GM19463 (cell line): Measurements from ENCODE around the gene PGBD4.
"Not testable (repeated sequence)": the region's sequence is repeated elsewhere in the genome, so short reads cannot be mapped to it uniquely, and the experiment has no call there.

Experiments
- ATAC-seq: cut with Tn5 transposase; IDR thresholded peaks from one replicate; pipeline ENCODE4 v1.9.1; 2021; ENCODE audit warnings: mild to moderate bottlenecking, moderate library complexity; ENCODE audit not compliant: unreplicated experiment

Gene PGBD4

DNA sequence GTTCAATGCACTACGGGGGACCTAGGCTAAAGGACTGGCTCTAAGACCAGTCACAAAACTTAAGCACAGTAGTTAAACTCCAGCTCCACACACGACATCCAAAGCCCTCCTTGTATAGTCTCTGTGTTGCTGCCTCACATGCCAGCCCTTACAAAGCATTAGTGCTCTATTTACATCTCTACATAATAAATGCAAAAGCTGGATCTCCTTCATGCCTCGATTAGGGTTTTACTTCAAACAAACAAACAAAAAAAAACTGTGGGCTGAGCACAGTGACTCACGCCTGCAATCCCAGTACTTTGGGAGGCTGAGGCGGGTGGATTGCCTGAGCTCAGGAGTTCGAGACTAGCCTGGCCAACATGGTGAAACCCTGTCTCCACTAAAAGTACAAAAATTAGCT lies 9.6 kb downstream of the PGBD4 start:
- no peak for ATAC-seq

DNA sequence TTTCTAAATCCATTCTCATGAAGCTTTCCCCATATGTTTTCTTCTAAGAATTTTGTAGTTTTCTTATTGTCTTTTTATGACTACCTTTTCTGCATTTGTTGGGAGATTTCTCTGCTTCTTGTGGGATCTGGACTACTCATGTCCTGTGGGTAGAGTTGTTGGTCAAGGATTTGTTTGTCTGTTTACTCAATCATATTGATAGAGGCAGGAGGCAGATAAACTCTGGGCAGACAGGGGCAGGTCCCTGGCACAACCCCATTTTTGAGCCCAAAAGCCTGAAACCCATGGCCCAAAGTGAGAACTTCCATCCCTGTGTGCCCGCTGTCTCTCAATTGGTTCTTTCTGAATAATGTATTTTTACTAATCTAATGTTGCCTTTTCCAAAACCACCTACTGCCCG lies 12.3 kb downstream of the PGBD4 start:
- no peak for ATAC-seq

DNA sequence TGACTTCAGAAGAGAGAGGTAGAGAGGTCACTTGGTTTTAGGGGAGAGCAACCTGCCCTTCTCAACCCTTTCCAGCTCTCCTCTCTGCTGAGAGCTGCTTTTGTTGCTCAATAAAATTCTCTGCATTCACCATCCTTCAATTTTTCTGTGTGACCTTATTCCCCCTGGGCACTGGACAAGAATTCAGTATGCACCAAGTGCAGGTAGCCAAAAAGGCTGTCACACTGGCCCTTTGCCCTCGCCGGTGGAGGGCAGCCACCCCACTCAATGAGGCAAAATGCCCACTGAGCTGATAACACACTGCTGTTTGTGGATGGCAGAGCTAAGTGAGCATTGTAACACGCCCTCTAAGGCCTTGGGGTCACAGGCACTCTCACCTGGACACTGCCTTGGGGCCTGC lies 12.9 kb downstream of the PGBD4 start:
- no peak for ATAC-seq

DNA sequence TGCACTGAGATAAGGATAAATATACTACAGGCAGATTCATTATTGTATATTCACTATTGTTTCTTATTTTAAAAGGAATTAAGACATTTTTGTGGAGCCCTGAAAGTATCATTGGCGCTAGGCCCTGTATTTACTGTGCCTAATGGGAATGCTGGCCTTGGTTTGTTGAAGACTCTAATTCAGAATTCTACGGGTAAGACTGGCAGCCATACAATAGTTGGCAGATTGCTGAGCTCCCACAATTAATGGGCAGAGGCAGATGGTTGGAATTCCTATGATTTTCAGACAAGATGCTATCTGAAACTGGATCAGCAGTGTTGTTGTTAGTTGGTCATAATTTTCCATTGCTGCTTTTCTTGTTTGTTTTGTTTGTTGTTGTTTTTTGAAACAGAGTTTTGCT lies 14.7 kb downstream of the PGBD4 start:
- ATAC-seq, result no peak

DNA sequence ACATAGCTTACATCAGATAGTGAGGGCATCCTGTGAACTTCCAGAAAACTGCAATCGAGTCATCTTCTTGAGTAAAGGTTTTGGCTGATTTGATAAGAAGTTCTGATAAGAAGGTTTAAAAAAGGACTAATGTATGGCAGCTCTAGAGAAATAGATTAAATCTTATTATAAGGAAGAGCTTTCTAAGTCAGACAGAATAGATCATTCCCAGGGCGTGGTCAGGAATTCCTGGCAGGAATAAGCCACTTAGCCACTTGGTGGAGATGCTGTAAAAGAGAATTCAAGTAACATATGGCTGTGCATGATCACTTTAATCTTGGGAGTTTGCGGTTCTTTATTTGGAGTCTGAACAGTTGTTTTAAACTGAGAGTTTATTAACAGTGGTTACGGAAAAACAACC lies 17.4 kb downstream of the PGBD4 start:
- no peak for ATAC-seq

DNA sequence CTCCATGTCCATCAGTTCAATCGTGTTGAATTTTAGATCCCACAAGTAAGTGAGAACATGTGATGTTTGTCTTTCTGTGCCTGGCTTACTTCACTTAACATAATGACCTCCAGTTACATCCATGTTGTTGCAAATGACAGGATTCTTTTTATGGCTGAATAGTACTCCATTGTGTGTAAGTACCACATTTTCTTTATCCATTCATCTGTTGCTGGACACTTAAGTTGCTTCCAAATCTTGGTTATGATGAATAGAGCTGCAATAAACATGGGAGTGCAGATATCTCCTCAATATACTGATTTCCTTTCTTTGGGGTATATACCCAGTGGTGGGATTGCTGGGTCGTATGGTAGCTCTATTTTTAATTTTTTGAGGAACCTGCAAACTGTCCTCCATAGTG lies 18.5 kb downstream of the PGBD4 start:
- not testable (repeated sequence) for ATAC-seq

DNA sequence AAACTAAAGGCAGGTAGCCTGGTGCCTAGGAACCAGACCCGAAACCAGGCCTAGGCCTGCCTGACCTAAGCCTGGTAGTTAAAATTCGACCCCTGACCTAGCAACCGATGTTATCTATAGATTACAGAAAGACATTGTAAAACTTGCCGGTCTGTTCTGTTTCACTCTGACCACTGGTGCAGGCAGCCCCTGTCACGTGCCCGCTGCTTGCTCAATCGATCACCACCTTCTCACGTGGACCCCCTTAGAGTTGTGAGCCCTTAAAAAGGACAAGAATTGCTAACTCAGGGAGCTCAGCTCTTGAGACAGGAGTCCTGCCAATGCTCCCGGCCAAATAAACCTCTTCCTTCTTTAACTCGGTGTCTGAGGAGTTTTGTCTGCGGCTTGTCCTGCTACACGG lies 19.9 kb downstream of the PGBD4 start:
- ATAC-seq, result not testable (repeated sequence)

DNA sequence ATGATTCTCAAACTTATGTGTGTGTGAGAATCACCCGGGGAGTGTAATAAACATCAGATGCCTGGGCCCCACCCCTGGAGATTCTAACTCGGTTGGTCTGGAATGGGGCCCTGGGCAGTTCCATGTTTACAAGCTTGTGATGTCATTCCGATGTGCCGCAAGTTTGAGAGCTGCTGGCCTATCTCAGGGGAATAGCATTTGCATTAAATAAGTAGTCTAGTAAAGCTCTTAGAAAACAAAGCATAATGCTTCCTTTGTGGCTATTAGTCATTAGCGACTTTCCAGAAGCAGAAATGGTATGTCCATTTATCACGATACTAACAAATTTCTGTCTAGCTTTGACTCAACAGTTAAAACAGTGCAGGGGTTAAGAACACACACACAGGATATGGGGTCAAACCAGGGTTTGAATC lies 20.9 kb downstream of the PGBD4 start:
- no peak for ATAC-seq

DNA sequence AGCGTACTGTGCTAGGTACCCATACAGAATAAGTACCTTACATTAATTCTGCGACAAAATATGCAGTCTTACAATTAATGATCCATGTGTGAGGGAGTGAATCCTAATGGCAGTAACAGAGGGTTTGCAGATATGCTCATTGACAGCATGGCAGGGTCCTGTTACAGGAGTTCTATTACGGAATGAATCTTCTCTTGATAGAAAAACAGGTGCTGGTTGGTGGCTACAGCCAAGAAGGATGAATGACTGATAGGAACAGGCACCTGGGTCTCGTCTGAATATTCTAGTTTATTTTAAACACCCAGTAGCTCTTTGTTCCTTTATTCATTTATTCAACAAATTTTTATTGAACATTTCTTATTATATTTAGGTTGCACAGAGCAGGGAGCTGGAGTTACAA lies 22.8 kb downstream of the PGBD4 start:
- ATAC-seq, result no peak

DNA sequence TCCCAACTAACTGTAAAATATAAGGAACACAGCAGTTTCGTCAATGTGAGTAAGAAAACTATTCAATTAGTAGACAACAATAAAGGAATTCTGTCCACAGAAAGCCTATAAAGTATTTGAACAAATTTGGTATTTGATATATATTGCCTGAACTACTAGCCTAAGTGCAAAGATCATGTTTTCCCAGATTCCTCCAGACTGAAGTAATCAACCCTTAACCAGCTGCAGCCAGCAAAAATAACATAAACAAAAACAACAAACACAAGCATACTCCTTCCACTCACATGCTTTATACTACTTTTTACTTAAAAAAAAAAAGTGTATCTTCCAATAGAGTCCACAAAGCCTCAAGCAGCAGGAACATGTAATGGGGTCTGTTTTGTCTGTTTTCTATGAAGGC lies 24.1 kb downstream of the PGBD4 start:
- ATAC-seq, result no peak

DNA sequence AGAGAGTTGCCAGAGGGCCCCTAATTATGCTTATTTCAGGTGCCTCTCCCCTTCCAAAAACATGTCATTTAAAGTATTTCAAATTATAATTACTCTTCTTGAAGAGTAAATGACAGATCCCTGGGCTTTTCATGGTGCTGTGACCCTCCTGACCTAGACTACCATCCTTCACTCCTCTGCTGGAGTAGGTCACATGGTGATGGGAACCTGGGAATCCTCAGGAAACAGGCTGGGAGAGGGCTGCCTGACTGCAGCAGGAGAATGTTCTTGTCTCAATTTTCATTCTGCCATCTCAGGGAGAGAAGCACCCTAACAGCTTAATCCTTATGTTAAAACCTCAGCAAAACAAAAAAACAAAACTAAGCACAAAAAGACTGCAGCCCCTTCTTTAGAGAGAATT lies 24.6 kb downstream of the PGBD4 start:
- no peak for ATAC-seq

DNA sequence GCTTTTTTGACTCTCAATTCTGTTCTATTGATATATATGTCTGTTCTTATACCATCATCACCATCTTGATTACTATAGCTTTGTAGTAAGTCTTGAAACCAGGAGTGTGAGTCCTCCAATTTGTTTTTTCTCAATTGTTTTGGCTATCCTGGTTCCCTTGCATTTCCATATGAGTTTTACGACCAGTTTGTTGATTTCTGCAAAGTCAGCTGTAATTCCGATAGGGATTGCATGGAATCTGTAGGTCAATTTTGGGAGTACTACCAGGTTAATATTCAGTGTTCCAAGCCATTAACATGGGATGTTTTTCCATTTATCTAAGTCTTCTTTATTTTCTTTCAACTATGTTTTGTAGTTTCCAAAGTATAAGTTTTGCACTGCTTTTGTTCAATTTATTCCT lies 27.0 kb downstream of the PGBD4 start:
- ATAC-seq, result no peak

DNA sequence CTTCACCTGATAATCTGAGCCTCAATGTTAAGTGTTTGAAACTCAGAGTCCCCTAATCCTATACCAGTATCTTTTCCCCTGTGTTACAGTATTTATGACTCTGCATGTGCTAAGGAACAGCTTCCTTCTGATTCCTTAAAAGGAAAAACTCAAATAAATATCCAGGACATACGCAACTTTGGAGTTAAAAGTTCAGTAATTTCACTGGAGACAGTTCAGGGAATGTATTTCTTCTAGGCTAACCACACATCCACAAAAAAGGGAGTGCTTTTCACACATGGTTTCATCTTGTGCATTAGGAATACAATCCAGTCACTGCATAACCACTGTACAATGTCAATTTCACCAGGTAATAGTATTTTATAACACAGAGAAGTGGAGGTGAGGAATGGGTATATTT lies 31.0 kb downstream of the PGBD4 start:
- ATAC-seq, result no peak

DNA sequence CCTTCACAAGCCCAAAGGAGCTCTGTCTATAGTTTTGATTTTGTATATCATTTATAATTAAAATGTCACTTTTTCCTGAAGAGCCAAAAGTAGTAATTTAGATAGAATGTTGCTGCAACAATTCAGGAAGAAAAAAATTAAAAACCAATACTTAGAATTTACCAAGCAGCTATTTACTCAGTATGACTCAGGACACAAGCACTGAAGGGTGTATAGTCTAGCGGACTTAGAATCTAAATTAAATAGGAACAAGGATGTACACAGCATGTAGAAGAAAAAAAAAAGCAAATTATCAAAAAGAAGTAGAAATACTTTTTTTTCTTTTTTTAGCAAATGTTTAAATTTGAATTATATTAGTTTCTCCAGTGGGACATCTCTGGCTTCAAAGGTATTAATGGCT lies 31.6 kb downstream of the PGBD4 start:
- ATAC-seq, result no peak

DNA sequence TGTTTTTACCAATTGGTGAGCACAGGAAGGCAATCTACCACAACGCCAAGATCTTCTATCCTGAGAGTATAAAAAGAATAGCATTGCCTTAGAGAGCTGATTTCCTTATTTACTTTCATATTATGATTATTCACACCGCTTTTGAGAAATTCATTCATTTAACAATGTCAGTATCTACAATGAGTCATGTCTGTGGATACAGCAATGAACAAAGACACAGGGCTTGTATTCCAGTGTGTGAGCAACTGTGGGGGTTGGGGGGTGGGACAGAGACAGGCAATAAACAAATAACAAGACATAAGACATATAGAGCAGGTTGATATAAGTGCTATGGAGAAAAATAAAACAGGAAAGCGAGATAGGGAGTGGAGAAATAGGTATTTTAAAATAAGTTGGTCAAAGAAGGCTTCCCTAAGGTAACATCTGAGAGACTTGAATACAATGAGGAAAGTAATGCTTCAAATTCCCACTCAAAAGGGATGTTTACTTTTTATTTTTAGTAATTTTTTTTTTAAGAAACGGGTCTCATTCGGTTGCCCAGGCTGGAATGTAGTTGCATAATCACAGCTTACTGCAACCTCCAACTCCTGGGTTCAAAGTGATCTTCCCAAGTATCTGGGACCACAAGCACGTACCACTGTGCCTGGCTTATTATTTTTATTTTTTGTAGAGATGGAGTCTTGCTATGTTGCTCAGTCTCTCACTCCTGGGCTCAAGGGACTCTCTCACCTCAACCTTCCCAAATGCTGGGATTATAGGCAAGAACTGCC lies 45.7 kb downstream of the PGBD4 start:
- no peak for ATAC-seq

DNA sequence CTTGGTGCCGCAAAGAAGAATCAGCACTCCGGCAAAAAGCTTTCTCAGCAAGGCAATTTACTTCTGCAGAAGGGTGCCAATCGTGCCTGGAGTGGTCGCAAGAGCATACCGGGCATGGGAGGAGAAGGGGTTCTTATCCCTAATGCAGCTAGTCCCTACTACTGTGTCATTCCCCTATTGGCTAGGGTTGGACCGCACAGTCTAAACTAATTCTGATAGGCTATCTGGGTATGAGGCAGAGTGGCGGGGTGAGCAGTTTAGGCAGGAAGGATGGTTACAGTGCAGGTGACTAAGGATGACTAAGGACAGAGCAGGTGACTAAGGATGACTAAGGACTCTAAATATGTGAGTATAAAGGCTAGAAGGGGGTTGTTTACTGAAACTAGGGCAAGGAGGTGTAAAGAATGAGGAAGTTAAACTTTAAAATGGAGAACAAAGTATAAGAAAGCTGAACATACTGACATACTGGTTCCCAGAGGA lies 52.9 kb downstream of the PGBD4 start:
- no peak for ATAC-seq

DNA sequence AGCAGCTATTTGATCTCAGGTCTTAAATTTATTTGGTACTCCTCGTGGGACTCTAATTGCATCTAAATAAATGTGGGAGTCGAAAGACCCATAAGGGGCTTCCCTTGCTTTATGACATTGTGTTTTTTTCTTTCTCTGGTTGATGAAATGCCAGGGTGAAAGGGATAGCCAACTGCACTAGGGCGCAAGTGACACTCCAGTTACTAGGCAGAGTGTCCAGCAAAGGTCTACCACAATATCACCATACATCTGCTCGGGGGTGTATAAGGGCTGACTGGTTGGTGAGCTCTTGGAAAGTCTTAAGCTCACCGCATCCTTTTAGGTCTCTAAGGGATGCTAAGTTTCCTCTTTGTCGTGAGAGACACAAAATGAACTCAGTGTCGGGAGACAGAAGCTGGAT lies 54.0 kb downstream of the PGBD4 start:
- ATAC-seq, result no peak
